ENCODE measurements around the gene LRCH3.

DNA sequence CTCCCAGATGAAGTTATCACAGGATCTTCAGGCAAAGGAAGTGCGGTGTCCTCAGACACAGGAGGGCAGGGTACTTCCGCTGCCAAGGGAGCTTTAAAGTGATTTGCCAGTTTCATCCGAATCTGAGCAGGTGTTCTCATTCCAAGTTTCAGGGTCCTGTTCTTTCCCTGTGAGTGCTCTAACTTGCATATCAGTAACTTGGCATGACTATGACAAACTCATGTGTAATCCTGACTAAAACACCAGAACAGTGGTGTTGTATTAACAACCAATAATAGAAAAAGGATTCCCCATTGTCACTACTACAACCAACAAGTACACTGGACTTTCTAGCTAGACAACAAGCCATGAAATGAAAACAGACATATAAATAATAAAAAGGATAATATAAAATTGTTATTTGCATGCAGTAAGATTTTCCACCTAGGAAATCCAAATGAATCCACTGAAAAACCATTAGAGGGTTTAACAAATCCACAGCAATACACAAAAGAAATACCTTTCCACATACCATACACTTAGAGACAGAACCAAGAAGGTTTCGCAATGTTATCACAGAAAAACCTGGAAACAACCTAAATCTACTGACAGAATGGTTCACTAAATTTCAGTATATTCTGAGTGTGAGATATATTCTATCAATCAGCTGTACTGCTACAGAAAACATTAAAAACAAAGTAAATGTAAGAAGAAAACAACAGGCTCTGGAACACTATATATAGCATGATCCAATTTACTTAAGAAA lies 118.1 kb downstream of the LRCH3 start:
- TF ChIP-seq, protein P1, sequence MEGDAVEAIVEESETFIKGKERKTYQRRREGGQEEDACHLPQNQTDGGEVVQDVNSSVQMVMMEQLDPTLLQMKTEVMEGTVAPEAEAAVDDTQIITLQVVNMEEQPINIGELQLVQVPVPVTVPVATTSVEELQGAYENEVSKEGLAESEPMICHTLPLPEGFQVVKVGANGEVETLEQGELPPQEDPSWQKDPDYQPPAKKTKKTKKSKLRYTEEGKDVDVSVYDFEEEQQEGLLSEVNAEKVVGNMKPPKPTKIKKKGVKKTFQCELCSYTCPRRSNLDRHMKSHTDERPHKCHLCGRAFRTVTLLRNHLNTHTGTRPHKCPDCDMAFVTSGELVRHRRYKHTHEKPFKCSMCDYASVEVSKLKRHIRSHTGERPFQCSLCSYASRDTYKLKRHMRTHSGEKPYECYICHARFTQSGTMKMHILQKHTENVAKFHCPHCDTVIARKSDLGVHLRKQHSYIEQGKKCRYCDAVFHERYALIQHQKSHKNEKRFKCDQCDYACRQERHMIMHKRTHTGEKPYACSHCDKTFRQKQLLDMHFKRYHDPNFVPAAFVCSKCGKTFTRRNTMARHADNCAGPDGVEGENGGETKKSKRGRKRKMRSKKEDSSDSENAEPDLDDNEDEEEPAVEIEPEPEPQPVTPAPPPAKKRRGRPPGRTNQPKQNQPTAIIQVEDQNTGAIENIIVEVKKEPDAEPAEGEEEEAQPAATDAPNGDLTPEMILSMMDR (IDR thresholded peaks at IDR 0.05) = no peak
- TF ChIP-seq POLR2A (IDR thresholded peaks at IDR 0.05) = no peak
